HepG2 (cell line): ENCODE data around the gene ALKBH2. TPM values are rescaled to one million over a fixed set of nuclear protein-coding genes. Genes with fewer than 3 reads are reported as not detected.

Source experiments
- ATAC-seq: fragments of 200-7000 bp; cut with Tn5 transposase; 3 replicates; pipeline ENCODE4 v1.9.1; 2020; ENCODE audit warnings: mild to moderate bottlenecking, moderate library complexity
- BruUV-seq: library from RNA; stranded (reverse); fragments of 400-500 nt; replicated peaks from 2 replicates; lab custom pipeline; 2021; lab: Mats Ljungman, UMichigan
- CTCF ChIA-PET: fragments of 300-600 bp; formaldehyde crosslinking; extraction: SDS; loops from one replicate; lab custom pipeline; 2021; ENCODE audit warnings: low total read pairs, inconsistent platforms, low intra/inter-chr PET ratio; lab: Yijun Ruan, JAX
- POLR2A ChIA-PET: fragments of 350-600 bp; sonication (Branson Sonifier 250); formaldehyde crosslinking; loops from one replicate; lab custom pipeline; 2020; ENCODE audit warnings: antibody characterized with exemption, inconsistent platforms; lab: Yijun Ruan, JAX
- DNase-seq: peaks from one replicate; pipeline ENCODE4 v3.0.0-alpha.2; 2015; ENCODE audit warnings: low spot score
- FAIRE-seq: peaks from 3 replicates; lab custom pipeline; 2011; peaks lifted over from hg19 to GRCh38; lab: Jason Lieb, UNC
- H2AFZ ChIP-seq: one replicate; pipeline ENCODE4 v1.6.1; 2011; ENCODE audit warnings: low read length, inconsistent platforms
- H3K27ac ChIP-seq: fragments of 300-600 bp; 3 replicates; pipeline ENCODE4 v1.8.0; 2011; ENCODE audit warnings: mixed run types, mild to moderate bottlenecking, mixed read lengths, low read length, inconsistent platforms; ENCODE audit not compliant: insufficient read depth; ENCODE audit errors: extremely low read length
- H3K27me3 ChIP-seq, 2 experiments: fragments of 200-600 bp in 1 of 2; 2 replicates in 1 of 2; 3 replicates in 1 of 2; pipeline versions ENCODE4 v1.6.0 to v1.8.0; 2011; ENCODE audit warnings: low read length in 2 of 2, mild to moderate bottlenecking in 2 of 2, moderate library complexity in 2 of 2, inconsistent platforms in 1 of 2; ENCODE audit not compliant: insufficient read depth in 2 of 2, control insufficient read depth in 1 of 2
- H3K36me3 ChIP-seq, 2 experiments: fragments of 200-600 bp in 1 of 2; replicated peaks in 1 of 2; 2 replicates in 1 of 2; 3 replicates in 1 of 2; pipeline versions ENCODE4 v1.5.1 to v1.8.0; 2011; ENCODE audit warnings: low read length in 2 of 2, inconsistent platforms in 1 of 2; ENCODE audit not compliant: insufficient read depth in 2 of 2, control insufficient read depth in 1 of 2
- H3K4me1 ChIP-seq: 2 replicates; pipeline ENCODE4 v1.5.1; 2012; ENCODE audit warnings: low read length, inconsistent platforms; ENCODE audit not compliant: insufficient read depth
- H3K4me2 ChIP-seq: 2 replicates; pipeline ENCODE4 v1.6.0; 2011; ENCODE audit warnings: low read depth, low read length, inconsistent platforms
- H3K4me3 ChIP-seq, 3 experiments: fragments of 200-600 bp in 1 of 3; sonication (generic), shearing (Covaris generic) in 1 of 3; replicated peaks in 1 of 3; 2 replicates each; pipeline ENCODE4 v1.5.1; 2011 to 2016; ENCODE audit warnings: low read length in 3 of 3, inconsistent platforms in 2 of 3, low read depth in 2 of 3, mild to moderate bottlenecking in 2 of 3, control low read depth in 1 of 3, mixed read lengths in 1 of 3; ENCODE audit not compliant: insufficient read depth in 1 of 3
- H3K79me2 ChIP-seq: one replicate; pipeline ENCODE4 v1.6.1; 2011; ENCODE audit warnings: low read length, inconsistent platforms; ENCODE audit not compliant: insufficient read depth
- H3K9ac ChIP-seq: 2 replicates; pipeline ENCODE4 v1.6.0; 2011; ENCODE audit warnings: mild to moderate bottlenecking, low read depth, low read length, inconsistent platforms; ENCODE audit not compliant: insufficient read depth
- H3K9me3 ChIP-seq: 2 replicates; pipeline ENCODE4 v1.5.1; 2012; ENCODE audit warnings: mild to moderate bottlenecking, low read length
- H4K20me1 ChIP-seq: 2 replicates; pipeline ENCODE4 v1.6.0; 2011; ENCODE audit warnings: inconsistent platforms, mild to moderate bottlenecking, low read length, moderate library complexity; ENCODE audit not compliant: insufficient read depth
- BORCS8-MEF2B ChIP-seq: sonication (generic); formaldehyde crosslinking; IDR thresholded peaks from 2 replicates; pipeline ENCODE4 v1.8.0; 2022; ENCODE audit warnings: mild to moderate bottlenecking, missing genetic modification reagents
- FOXK2 ChIP-seq: fragments of 450-650 bp; IDR thresholded peaks from 2 replicates; pipeline ENCODE4 v1.6.1; 2016
- KLF6 ChIP-seq: IDR thresholded peaks from 2 replicates; pipeline ENCODE4 v1.8.0; 2016; ENCODE audit warnings: missing biosample characterization, missing genetic modification reagents
- NFIB ChIP-seq: sonication (generic); formaldehyde crosslinking; IDR thresholded peaks from 2 replicates; pipeline ENCODE4 v1.9.0; 2021; ENCODE audit warnings: missing genetic modification reagents, mild to moderate bottlenecking, borderline replicate concordance
- NFKBIZ ChIP-seq: IDR thresholded peaks from 2 replicates; pipeline ENCODE4 v1.6.1; 2018; ENCODE audit warnings: missing genetic modification reagents, missing compliant biosample characterization
- SIX4 ChIP-seq: sonication (generic); formaldehyde crosslinking; IDR thresholded peaks from 2 replicates; pipeline ENCODE4 v1.4.0; 2020; ENCODE audit warnings: missing genetic modification reagents
- TEAD3 ChIP-seq: optimal IDR thresholded peaks from 2 replicates; pipeline ENCODE3; 2016; ENCODE audit warnings: borderline replicate concordance
- THRA ChIP-seq: sonication (generic); formaldehyde crosslinking; IDR thresholded peaks from 2 replicates; pipeline ENCODE4 v1.4.0; 2020; ENCODE audit warnings: missing genetic modification reagents, borderline replicate concordance
- ZEB1 ChIP-seq: IDR thresholded peaks from 2 replicates; pipeline ENCODE4 v1.6.1; 2012; ENCODE audit warnings: mild to moderate bottlenecking, low read depth, inconsistent platforms; ENCODE audit not compliant: insufficient replicate concordance
- ZFP62 ChIP-seq: sonication (generic); formaldehyde crosslinking; IDR thresholded peaks from 2 replicates; pipeline ENCODE4 v1.4.0; 2020; ENCODE audit warnings: missing genetic modification reagents
- ZNF496 ChIP-seq: sonication (generic); formaldehyde crosslinking; IDR thresholded peaks from 2 replicates; pipeline ENCODE4 v1.8.1; 2023; ENCODE audit warnings: mild to moderate bottlenecking, moderate library complexity, missing genetic modification reagents; ENCODE audit not compliant: insufficient replicate concordance
- ZNF580 ChIP-seq: IDR thresholded peaks from 2 replicates; pipeline ENCODE4 v1.6.1; 2016; ENCODE audit warnings: low read depth, borderline replicate concordance
- ZNF761 ChIP-seq: sonication (generic); formaldehyde crosslinking; conservative IDR thresholded peaks from 2 replicates; pipeline ENCODE4 v1.4.0; 2020; ENCODE audit warnings: mild to moderate bottlenecking, missing genetic modification reagents
- ZSCAN22 ChIP-seq: sonication (generic); formaldehyde crosslinking; IDR thresholded peaks from 2 replicates; pipeline ENCODE4 v1.4.0; 2020; ENCODE audit warnings: mild to moderate bottlenecking, missing genetic modification reagents
- WGBS: methylation state at CpG from one replicate; pipeline ENCODE4 v1.1.6; 2017; ENCODE audit warnings: low lambda C conversion rate; 5-methylcytosine and 5-hydroxymethylcytosine counted together
- in situ Hi-C: cut with HindIII; loops from 2 replicates; pipeline ENCODE4 v1.10.0; 2017; ENCODE audit warnings: low pct_unique_long_range_greater_than_20kb; ENCODE audit not compliant: extremely low pct_ligation_motif_present
- intact Hi-C: fragments of 100-400 bp; cut with micrococcal nuclease; formaldehyde crosslinking; loops from one replicate; pipeline ENCODE4 v1.10.0; 2022; ENCODE audit not compliant: unreplicated experiment
- polyA plus RNA-seq, 8 experiments: library from polyadenylated mRNA; depleted of rRNA in 3 of 8; stranded (reverse) in 7 of 8; unstranded in 1 of 8; fragments of >200 nt; fragmentation: Illumina TruSeq in 4 of 8; extraction: Trizol in 4 of 8; gene quantifications; 2 replicates each; pipeline versions ENCODE4 v1.2.1 to v1.2.3, GENCODE V29; 2011 to 2016; ENCODE audit warnings: low read depth in 4 of 8, missing spikeins in 1 of 8, mixed read lengths in 1 of 8; ENCODE audit not compliant: insufficient read depth in 1 of 8
- total RNA-seq, 5 experiments: library from RNA; depleted of rRNA; stranded (reverse); fragments of >200 nt; fragmentation: Illumina TruSeq; extraction: Trizol; gene quantifications; 2 replicates each; pipeline ENCODE4 v1.2.3, GENCODE V29; 2016; ENCODE audit warnings: low read depth in 1 of 5

The ALKBH2 gene
- total and polyA plus RNA-seq, 2 of the 13 experiments (the other 11 are each of a cell fraction or from before 2014, with no cell fraction given): 21.0 to 40.5 TPM

GRCh38 chr12:109085590-109085989 lies 7.7 kb downstream of the ALKBH2 start:
- POLR2A ChIA-PET: no interaction called here
- FAIRE-seq (no peak), DNase-seq (no peak), ATAC-seq (no peak)
- in situ Hi-C loops (no loop called here), intact Hi-C loops (no loop called here)
- Histone ChIP-seq H3K4me1 (peaks cover 55% of the 10 kb centered on the region), H3K79me2 (no peaks in the 10 kb centered on the region), H3K4me3 (no peak overlapping the region), H3K36me3 (peaks cover 12 to 55% of the 10 kb centered on the region in 2 experiments), H3K9me3 (no peaks in the 10 kb centered on the region), H4K20me1 (no peaks in the 10 kb centered on the region), H3K9ac (no peak overlapping the region), H3K4me2 (no peak overlapping the region), H3K27ac (no peak overlapping the region), H2AFZ (no peak overlapping the region), H3K27me3 (no peaks in the 10 kb centered on the region)
- no peak for TF ChIP-seq SIX4 (CRISPR knock-in tag)
- no peak for TF ChIP-seq ZFP62
- no peak for TF ChIP-seq FOXK2
- TF ChIP-seq ZSCAN22 (CRISPR knock-in tag): no peak
- TF ChIP-seq TEAD3 (CRISPR knock-in tag): no peak
- no peak for TF ChIP-seq ZNF761
- TF ChIP-seq NFKBIZ (CRISPR knock-in tag): no peak
- no peak for TF ChIP-seq NFIB (CRISPR knock-in tag)
- no peak for TF ChIP-seq BORCS8-MEF2B
- TF ChIP-seq ZEB1: no peak
- no peak for TF ChIP-seq ZNF580 (CRISPR knock-in tag)
- TF ChIP-seq THRA (CRISPR knock-in tag): no peak
- TF ChIP-seq KLF6: no peak
- TF ChIP-seq ZNF496 (CRISPR knock-in tag): no peak
- CTCF ChIA-PET: no interaction called here
- BruUV-seq: no TSS peak
- 97% methylated on average over 11 of the region's 11 CpGs for whole genome bisulfite sequencing
